SK-N-SH (cell line): ENCODE results near the gene ALX3. TPM values are rescaled to one million over a fixed set of nuclear protein-coding genes. Genes with fewer than 3 reads are reported as not detected.

Experiments used
- CTCF ChIA-PET: fragments of 300-600, 350-600 bp; formaldehyde crosslinking; extraction: SDS; loops from one replicate; lab custom pipeline; 2021; lab: Yijun Ruan, JAX
- POLR2A ChIA-PET: fragments of 350-600 bp; sonication (Branson Sonifier 250); formaldehyde crosslinking; extraction: SDS; loops from one replicate; lab custom pipeline; 2020; ENCODE audit warnings: antibody characterized with exemption, inconsistent platforms; lab: Yijun Ruan, JAX
- DNase-seq: peaks from one replicate; pipeline ENCODE4 v3.0.0; 2012
- H2AFZ ChIP-seq: fragments of 200-600 bp; sonication (generic); 2 replicates; pipeline ENCODE4 v1.8.1; 2016; ENCODE audit warnings: antibody characterized with exemption, mild to moderate bottlenecking, low read depth
- H3F3A ChIP-seq: fragments of 200-600 bp; sonication (generic); replicated peaks from 2 replicates; pipeline ENCODE3; 2016; ENCODE audit warnings: antibody characterized with exemption, mild to moderate bottlenecking; ENCODE audit not compliant: insufficient read depth
- H3K27ac ChIP-seq, 2 experiments: fragments of 200-500 bp in 1 of 2; fragments of 200-600 bp in 1 of 2; sonication (Bioruptor generic) in 1 of 2; sonication (generic), shearing (Covaris generic) in 1 of 2; 2 replicates each; pipeline versions ENCODE4 v1.5.1 to v1.6.1; 2014 to 2016; ENCODE audit warnings: low read depth in 2 of 2, inconsistent platforms in 1 of 2, low read length in 1 of 2, mild to moderate bottlenecking in 1 of 2, mixed read lengths in 1 of 2
- H3K27me3 ChIP-seq: fragments of 200-600 bp; sonication (generic), shearing (Covaris generic); 2 replicates; pipeline ENCODE4 v1.6.1; 2016; ENCODE audit warnings: mixed run types; ENCODE audit not compliant: insufficient read depth
- H3K36me3 ChIP-seq, 2 experiments: fragments of 200-500 bp in 1 of 2; fragments of 200-600 bp in 1 of 2; sonication (Bioruptor generic) in 1 of 2; sonication (generic) in 1 of 2; replicated peaks in 1 of 2; 2 replicates each; pipeline versions ENCODE3 to v1.5.1; 2014 to 2016; ENCODE audit warnings: low read length in 1 of 2, mild to moderate bottlenecking in 1 of 2; ENCODE audit not compliant: insufficient read depth in 2 of 2, control insufficient read depth in 1 of 2
- H3K4me1 ChIP-seq, 2 experiments: fragments of 200-500 bp in 1 of 2; fragments of 200-600 bp in 1 of 2; sonication (Bioruptor generic) in 1 of 2; sonication (generic), shearing (Covaris generic) in 1 of 2; 2 replicates each; pipeline versions ENCODE4 v1.5.1 to v1.6.1; 2014 to 2016; ENCODE audit warnings: low read depth in 1 of 2, low read length in 1 of 2, mixed run types in 1 of 2; ENCODE audit not compliant: insufficient read depth in 2 of 2, control insufficient read depth in 1 of 2
- H3K4me2 ChIP-seq: fragments of 200-600 bp; sonication (generic), shearing (Covaris generic); 2 replicates; pipeline ENCODE4 v1.6.1; 2017; ENCODE audit warnings: mixed run types
- H3K4me3 ChIP-seq, 2 experiments: fragments of 200-500 bp in 1 of 2; fragments of 200-600 bp in 1 of 2; sonication (Bioruptor generic) in 1 of 2; sonication (generic), shearing (Covaris generic) in 1 of 2; 2 replicates each; pipeline versions ENCODE4 v1.5.1 to v1.8.1; 2014 to 2016; ENCODE audit warnings: low read depth in 2 of 2, inconsistent platforms in 1 of 2, low read length in 1 of 2, mild to moderate bottlenecking in 1 of 2, mixed read lengths in 1 of 2, moderate library complexity in 1 of 2
- H3K79me2 ChIP-seq: fragments of 200-600 bp; sonication (generic); 2 replicates; pipeline ENCODE4 v1.8.1; 2017; ENCODE audit warnings: mild to moderate bottlenecking; ENCODE audit not compliant: insufficient read depth
- H3K9ac ChIP-seq: fragments of 200-600 bp; sonication (generic); 2 replicates; pipeline ENCODE4 v1.6.1; 2017; ENCODE audit warnings: mixed run types
- H3K9me2 ChIP-seq: fragments of 200-600 bp; sonication (generic); 2 replicates; pipeline ENCODE4 v1.6.1; 2017; ENCODE audit warnings: mixed run types
- H3K9me3 ChIP-seq: fragments of 200-600 bp; sonication (generic); 2 replicates; pipeline ENCODE4 v1.6.1; 2017; ENCODE audit warnings: mixed run types, mild to moderate bottlenecking, moderate library complexity
- H4K20me1 ChIP-seq: fragments of 200-600 bp; sonication (generic); 2 replicates; pipeline ENCODE4 v1.6.1; 2017; ENCODE audit warnings: mild to moderate bottlenecking, mixed run types; ENCODE audit not compliant: insufficient read depth
- CHD2 ChIP-seq: fragments of 150-350 bp; IDR thresholded peaks from 2 replicates; pipeline ENCODE4 v1.6.1; 2018; ENCODE audit warnings: low read length; ENCODE audit not compliant: partially characterized antibody
- ELF1 ChIP-seq: IDR thresholded peaks from 2 replicates; pipeline ENCODE4 v1.4.0; 2012
- EP300 ChIP-seq, 2 experiments: IDR thresholded peaks; 2 replicates each; pipeline versions ENCODE4 v1.4.0 to v1.6.1; 2012; ENCODE audit warnings: borderline replicate concordance in 1 of 2, low read depth in 1 of 2, low read length in 1 of 2
- EZH2phosphoT487 ChIP-seq: fragments of 200-600 bp; sonication (generic); IDR thresholded peaks from 2 replicates; pipeline ENCODE4 v1.6.1; 2017; ENCODE audit warnings: low read depth, mixed run types, mild to moderate bottlenecking, antibody characterized with exemption, moderate library complexity, borderline replicate concordance
- FOXJ3 ChIP-seq: sonication (generic); formaldehyde crosslinking; IDR thresholded peaks from 2 replicates; pipeline ENCODE4 v1.5.1; 2020; ENCODE audit warnings: mild to moderate bottlenecking, missing genetic modification reagents
- FOXM1 ChIP-seq: IDR thresholded peaks from 2 replicates; pipeline ENCODE4 v1.4.0; 2012; ENCODE audit warnings: low read depth, mild to moderate bottlenecking
- GABPA ChIP-seq: IDR thresholded peaks from 2 replicates; pipeline ENCODE4 v1.4.0; 2012; ENCODE audit warnings: low read depth, mild to moderate bottlenecking
- GATA2 ChIP-seq: sonication (generic); formaldehyde crosslinking; IDR thresholded peaks from 2 replicates; pipeline ENCODE4 v1.5.0; 2020; ENCODE audit warnings: mild to moderate bottlenecking, missing genetic modification reagents
- MAX ChIP-seq: IDR thresholded peaks from 2 replicates; pipeline ENCODE4 v1.4.0; 2012; ENCODE audit warnings: low read depth
- MEF2A ChIP-seq: IDR thresholded peaks from 2 replicates; pipeline ENCODE4 v1.4.0; 2012; ENCODE audit warnings: low read depth, borderline replicate concordance
- MXI1 ChIP-seq: IDR thresholded peaks from 2 replicates; pipeline ENCODE4 v1.6.1; 2012; ENCODE audit warnings: mild to moderate bottlenecking, low read depth, low read length, improper control_type of control experiment
- NRF1 ChIP-seq: IDR thresholded peaks from 2 replicates; pipeline ENCODE4 v1.6.1; 2012; ENCODE audit warnings: low read depth, mild to moderate bottlenecking, low read length
- POLR2AphosphoS5 ChIP-seq: IDR thresholded peaks from 2 replicates; pipeline ENCODE4 v1.6.1; 2012; ENCODE audit warnings: low read depth, low read length
- RAD21 ChIP-seq: IDR thresholded peaks from 2 replicates; pipeline ENCODE4 v1.6.1; 2012; ENCODE audit warnings: mild to moderate bottlenecking, low read length
- RCOR1 ChIP-seq: fragments of 150-350 bp; IDR thresholded peaks from 2 replicates; pipeline ENCODE4 v1.6.1; 2017; ENCODE audit warnings: antibody characterized with exemption, low read length
- RXRA ChIP-seq: IDR thresholded peaks from 2 replicates; pipeline ENCODE4 v1.4.0; 2012; ENCODE audit warnings: low read depth, mild to moderate bottlenecking, borderline replicate concordance
- SMC3 ChIP-seq: IDR thresholded peaks from 2 replicates; pipeline ENCODE4 v1.6.1; 2012; ENCODE audit warnings: low read depth, low read length, improper control_type of control experiment
- TAF1 ChIP-seq: IDR thresholded peaks from 2 replicates; pipeline ENCODE4 v1.6.1; 2012; ENCODE audit warnings: low read depth, mild to moderate bottlenecking, low read length, moderate library complexity, borderline replicate concordance
- TCF12 ChIP-seq: IDR thresholded peaks from 2 replicates; pipeline ENCODE4 v1.4.0; 2012
- USF1 ChIP-seq: IDR thresholded peaks from 2 replicates; pipeline ENCODE4 v1.4.0; 2012; ENCODE audit warnings: low read depth, borderline replicate concordance
- YY1 ChIP-seq: IDR thresholded peaks from 2 replicates; pipeline ENCODE4 v1.4.0; 2012; ENCODE audit warnings: low read depth, mild to moderate bottlenecking
- ZBTB33 ChIP-seq: IDR thresholded peaks from 2 replicates; pipeline ENCODE4 v1.4.0; 2012; ENCODE audit warnings: low read depth, borderline replicate concordance
- WGBS: methylation state at CpG from one replicate; pipeline ENCODE4 v1.1.6; 2017; ENCODE audit warnings: low lambda C conversion rate; 5-methylcytosine and 5-hydroxymethylcytosine counted together
- polyA plus RNA-seq, 3 experiments: library from polyadenylated mRNA; depleted of rRNA; stranded (reverse); fragments of >200 nt; gene quantifications; 2 replicates each; pipeline ENCODE4 v1.2.3, GENCODE V29; 2012
- TF ChIP-seq, protein P1 (sequence below): fragments of 150-350 bp; IDR thresholded peaks from 2 replicates; pipeline ENCODE4 v1.6.1; 2017; ENCODE audit warnings: antibody characterized with exemption, low read length, low read depth, borderline replicate concordance

ALX3 gene
- polyA plus RNA-seq, 1 of the 3 experiments (the other 2 are of a cell fraction), result not detected

DNA sequence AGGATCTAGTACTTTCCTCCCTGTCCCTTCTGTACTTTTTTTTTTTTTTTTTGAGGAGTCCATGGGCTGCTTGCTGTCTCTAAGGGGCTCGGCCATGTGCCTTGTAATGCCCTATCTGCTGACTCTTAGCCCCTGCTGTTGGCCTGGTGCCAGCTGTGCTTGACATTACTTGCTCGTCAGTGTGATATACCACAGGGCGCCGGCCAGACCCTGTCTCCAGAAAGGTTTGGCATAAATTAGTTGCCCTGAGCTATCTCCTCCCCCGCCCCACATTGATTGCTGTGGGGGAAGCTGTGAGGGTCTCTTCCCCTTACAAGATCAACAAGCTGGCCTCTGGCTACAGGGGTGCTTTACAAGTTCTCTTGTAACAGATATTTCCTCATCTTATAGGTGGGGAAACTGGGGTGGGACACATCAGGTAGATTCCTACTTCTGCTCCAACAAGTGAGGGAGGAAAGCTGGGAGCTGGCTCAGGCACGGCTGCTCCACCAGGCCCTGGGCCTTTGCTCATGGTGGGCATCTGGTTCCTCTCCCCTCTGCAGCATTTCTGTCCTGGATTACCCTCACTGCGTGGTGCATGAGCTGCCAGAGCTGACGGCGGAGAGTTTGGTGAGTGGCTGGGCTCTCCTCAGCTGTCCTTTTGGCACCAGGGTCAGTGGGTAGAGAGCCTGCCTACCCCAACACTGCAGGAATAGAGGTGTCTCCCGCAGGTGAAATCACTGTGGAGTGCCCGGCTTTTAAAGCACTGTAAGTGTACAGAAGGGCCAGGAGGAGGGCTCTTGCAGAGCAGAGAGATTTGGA lies 20.5 kb downstream of the ALX3 start (continued):
- TF ChIP-seq EP300 (IDR thresholded peaks at IDR 0.05; ENCODE audit: borderline replicate concordance in 1 of 2, low read depth in 1 of 2, low read length in 1 of 2), result 0 out of 4 replicates have a peak, but pooled peaks of 1 of the 2 experiments have one; percentile 52
- no peak for TF ChIP-seq MEF2A
- TF ChIP-seq GABPA, result no peak
- peak; percentile 73; the same call in 1 of the 2 replicates for TF ChIP-seq MXI1
- no peak for TF ChIP-seq RAD21
- no peak for TF ChIP-seq CHD2
- TF ChIP-seq ZBTB33, result no peak
- TF ChIP-seq RCOR1, result no peak
- peak; percentile 18; the same call in 1 of the 2 replicates for TF ChIP-seq GATA2 (CRISPR knock-in tag)
- no peak for TF ChIP-seq TAF1
- TF ChIP-seq, all 33 proteins: peak for 7

GRCh38 chr1:110048923-110049601 lies 21.4 kb downstream of the ALX3 start:
- H3K9ac ChIP-seq, result no peak overlapping the region
- H3K4me3 ChIP-seq, result no peak overlapping the region
- H2AFZ ChIP-seq, result no peak overlapping the region
- H3K79me2 ChIP-seq, result no peaks in the 10 kb centered on the region
- H3K9me2 ChIP-seq, result no peaks in the 10 kb centered on the region
- 95% methylated on average over 7 of the region's 9 CpGs for WGBS
- H3K27ac ChIP-seq, result peak overlapping the region in 1 of 2 experiments; percentile 91; a peak in 2 of 4 replicates
- no peaks in the 10 kb centered on the region for H3K27me3 ChIP-seq
- H3K4me1 ChIP-seq, result peaks cover 13 to 39% of the 10 kb centered on the region in 2 experiments; a peak in 3 of 4 replicates
- peaks cover 8% of the 10 kb centered on the region for H3F3A ChIP-seq
- no peak for DNase-seq
- peaks cover 64 to 91% of the 10 kb centered on the region in 2 experiments for H3K36me3 ChIP-seq
- no peaks in the 10 kb centered on the region for H3K9me3 ChIP-seq
- TF ChIP-seq RAD21 (no peak), NRF1 (no peak), EZH2phosphoT487 (no peak), MEF2A (no peak), MAX (no peak), YY1 (no peak), GABPA (no peak), EP300 (IDR thresholded peaks at IDR 0.05; ENCODE audit: borderline replicate concordance in 1 of 2, low read depth in 1 of 2, low read length in 1 of 2) (no peak), RXRA (no peak), FOXM1 (no peak), MXI1 (no peak), USF1 (no peak), SMC3 (no peak), FOXJ3 (CRISPR knock-in tag) (no peak), TCF12 (no peak), POLR2AphosphoS5 (no peak), RCOR1 (no peak), ELF1 (no peak)
- TF ChIP-seq, protein P1, sequence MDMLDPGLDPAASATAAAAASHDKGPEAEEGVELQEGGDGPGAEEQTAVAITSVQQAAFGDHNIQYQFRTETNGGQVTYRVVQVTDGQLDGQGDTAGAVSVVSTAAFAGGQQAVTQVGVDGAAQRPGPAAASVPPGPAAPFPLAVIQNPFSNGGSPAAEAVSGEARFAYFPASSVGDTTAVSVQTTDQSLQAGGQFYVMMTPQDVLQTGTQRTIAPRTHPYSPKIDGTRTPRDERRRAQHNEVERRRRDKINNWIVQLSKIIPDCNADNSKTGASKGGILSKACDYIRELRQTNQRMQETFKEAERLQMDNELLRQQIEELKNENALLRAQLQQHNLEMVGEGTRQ, result no peak
- no peaks in the 10 kb centered on the region for H4K20me1 ChIP-seq
- CTCF ChIA-PET, result interaction anchor here (0.9 to 42.0 kb wide), 10 partner anchors 8 to 153 kb away, joined by 3 to 1768 read pairs (median 14); partner anchors contain the start of genes STRIP1 and UBL4B
- POLR2A ChIA-PET, result interaction anchor here (0.8 to 2.2 kb wide), 5 partner anchors 9 to 52 kb away, joined by 4 to 16 read pairs (median 5); partner anchors contain the start of gene STRIP1
- no peak overlapping the region for H3K4me2 ChIP-seq
